Ovary (tissue), 9 donors: ENCODE results near the gene OSBPL1A. TPM values are rescaled to one million over a fixed set of nuclear protein-coding genes. Genes with fewer than 3 reads are reported as not detected.

ENCODE experiments used
- DNase-seq, 5 donors: peaks; one replicate each; pipeline ENCODE4 v3.0.0-alpha.2; 2019 to 2020
- H3K27ac ChIP-seq, 2 donors: fragments of 200-600 bp; one replicate each; pipeline versions ENCODE4 v1.5.1 to v1.8.0; 2019 to 2022
- H3K27me3 ChIP-seq: fragments of 200-600 bp; one replicate; pipeline ENCODE4 v1.8.0; 2022
- H3K36me3 ChIP-seq: fragments of 200-600 bp; sonication (generic); one replicate; pipeline ENCODE4 v1.5.1; 2019
- H3K4me1 ChIP-seq: one replicate; pipeline ENCODE4 v1.8.1; 2013; ENCODE audit warnings: mild to moderate bottlenecking, moderate library complexity; ENCODE audit not compliant: insufficient read depth
- H3K4me3 ChIP-seq: fragments of 200-600 bp; sonication (generic); one replicate; pipeline ENCODE4 v1.5.1; 2017
- H3K9me3 ChIP-seq, 2 donors: fragments of 200-600 bp in 1 of 2; sonication (generic) in 1 of 2; one replicate each; pipeline versions ENCODE4 v1.5.1 to v1.8.1; 2013 to 2019; ENCODE audit warnings: mild to moderate bottlenecking in 1 of 2, moderate library complexity in 1 of 2
- CTCF ChIP-seq, 3 donors: fragments of 450-650 bp in 2 of 3; fragments of 200-600 bp in 1 of 3; IDR thresholded peaks; one replicate each; pipeline versions ENCODE4 v1.5.1 to v1.8.0; 2016 to 2022; ENCODE audit warnings: antibody characterized with exemption in 3 of 3, mild to moderate bottlenecking in 1 of 3
- EP300 ChIP-seq: sonication (generic); formaldehyde crosslinking; IDR thresholded peaks from one replicate; pipeline ENCODE4 v1.6.1; 2017; ENCODE audit warnings: antibody characterized with exemption
- POLR2A ChIP-seq: fragments of 450-650 bp; IDR thresholded peaks from one replicate; pipeline ENCODE4 v1.6.1; 2017; ENCODE audit warnings: antibody characterized with exemption, mild to moderate bottlenecking, moderate library complexity
- WGBS, 3 donors: extraction: QIAGEN DNeasy Blood & Tissue Kit in 1 of 3; methylation state at CpG; one replicate each; pipeline versions ENCODE4 v1.1.5 to v1.1.7; 2013 to 2017; 5-methylcytosine and 5-hydroxymethylcytosine counted together
- intact Hi-C, 4 donors: fragments of 100-400 bp; cut with DNase I; formaldehyde crosslinking; loops; one replicate each; pipeline versions ENCODE4 v1.11.0 to v1.15.1; 2022 to 2023
- microRNA-seq, 3 donors: library from miRNA; unstranded; fragments of <30 nt; microRNA quantifications; one replicate each; pipeline versions ENCODE4 to v1.2.0, GENCODE V29; 2019 to 2020
- polyA plus RNA-seq, 2 donors: library from polyadenylated mRNA; stranded (reverse); fragments of 200-250 nt in 1 of 2; fragments of 350-450 nt in 1 of 2; fragmentation: Illumina TruSeq in 1 of 2; extraction: RNeasy Lipid Tissue Mini Kit (QIAGEN cat#74804) in 1 of 2; gene quantifications; one replicate each; pipeline ENCODE4 v1.2.3, GENCODE V29; 2013 to 2014
- small RNA-seq: library from RNA; depleted of rRNA; stranded (forward); fragments of <200 nt; gene quantifications from one replicate; pipeline ENCODE3, GENCODE V24; 2016
- total RNA-seq, 7 donors: library from RNA; depleted of rRNA in 2 of 7; stranded (reverse); fragments of >200 nt in 2 of 7; fragmentation: NEBNext Ultra II Directional in 3 of 7; extraction: Animal tissue kit (Norgen Biotek cat#: 25700) in 3 of 7; gene quantifications; one replicate each; pipeline versions ENCODE4 v1.1.0 to v1.2.4, GENCODE V29; 2016 to 2023
- donor health status: DM: no; HTN: no; CAD: no; lungs with moderate emphysema.
- donor health status: DM: no; HTN: no; CAD: no.
- donor health status: Bipolar disorder and iron deficiency.
- donor health status: DM: yes; HTN: yes; CAD: no.
- donor health status: DM: no; HTN: no; CAD: no.
- donor health status: DM: yes; HTN: yes; CAD: no.

The OSBPL1A gene
- total and polyA plus RNA-seq, 9 donors = 28.1 to 68.9 (median 40.2) TPM

GRCh38 chr18:24112874-24113615 is 284.6 kb downstream of the OSBPL1A start:
- no peaks in the 10 kb centered on the region for H3K9me3 ChIP-seq
- intact Hi-C loops = loop anchor here in 2 of 4 donors (10.0 kb wide), 2 partner anchors 158 to 288 kb away; no protein-coding TSS in a partner anchor
- H3K4me1 ChIP-seq = no peaks in the 10 kb centered on the region
- no peak overlapping the region for H3K27ac ChIP-seq
- WGBS, 3 donors = 83 to 86% (median 85%) methylated on average over 15 of the region's 15 CpGs
- H3K27me3 ChIP-seq = no peaks in the 10 kb centered on the region
- no peaks in the 10 kb centered on the region for H3K36me3 ChIP-seq
- no peak overlapping the region for H3K4me3 ChIP-seq
- DNase-seq = no peak
- TF ChIP-seq POLR2A = no peak
- no peak for TF ChIP-seq CTCF (IDR thresholded peaks at IDR 0.05)
- TF ChIP-seq EP300 = no peak

GRCh38 chr18:24112464-24112863 is 285.2 kb downstream of the OSBPL1A start:
- H3K4me3 ChIP-seq = no peak overlapping the region
- TF ChIP-seq EP300 = no peak
- no peak for TF ChIP-seq CTCF (IDR thresholded peaks at IDR 0.05)
- TF ChIP-seq POLR2A = no peak
- WGBS, 3 donors = 87 to 92% (median 88%) methylated on average over 4 of the region's 4 CpGs

More at GRCh38 chr18:24112464-24112863, 285.2 kb downstream of the OSBPL1A start:
- no peaks in the 10 kb centered on the region for H3K4me1 ChIP-seq
- DNase-seq = no peak
- intact Hi-C loops = loop anchor here in 2 of 4 donors (10.0 kb wide), 2 partner anchors 158 to 288 kb away; no protein-coding TSS in a partner anchor
- H3K27me3 ChIP-seq = no peaks in the 10 kb centered on the region
- no peaks in the 10 kb centered on the region for H3K36me3 ChIP-seq
- H3K27ac ChIP-seq = no peak overlapping the region
- H3K9me3 ChIP-seq = no peaks in the 10 kb centered on the region

Small RNA genes lying within 50 kb of the gene (microRNA-seq; reads per million reads assigned to microRNA genes)
- gene MIR320C2 = 3.8 to 6.0 (median 4.1) reads per million in 3 donors

Small RNA genes lying within 50 kb of the gene (small RNA-seq; reads per million reads assigned to genes)
- not detected for gene MIR320C2
- gene RF00017 = not detected
- gene RF00019 = not detected
- 0.90 reads per million, percentile 52 among the genes with 10 or more reads in this experiment for gene RNA5SP452
- not detected for gene RNU5A-6P
- not detected for gene RNU6-435P

Other genes starting within 250 kb of the OSBPL1A start
- gene IMPACT, start 28.8 kb upstream of the OSBPL1A start, total RNA-seq = 10 to 100 TPM; 13.7 to 50.3 (median 28.7) TPM
- gene IMPACT, start 28.8 kb upstream of the OSBPL1A start, polyA plus RNA-seq = 10 to 100 TPM; 15.7 to 30.3 TPM
- gene HRH4, start 62.8 kb upstream of the OSBPL1A start, total RNA-seq = not detected
- under 1 TPM; 0.06 to 0.08 TPM for gene HRH4, start 62.8 kb upstream of the OSBPL1A start, polyA plus RNA-seq